Measurements from ENCODE around the gene M1AP.

- TF ChIP-seq POLR2A (IDR thresholded peaks at IDR 0.05), result no peak
- TF ChIP-seq, protein P1, sequence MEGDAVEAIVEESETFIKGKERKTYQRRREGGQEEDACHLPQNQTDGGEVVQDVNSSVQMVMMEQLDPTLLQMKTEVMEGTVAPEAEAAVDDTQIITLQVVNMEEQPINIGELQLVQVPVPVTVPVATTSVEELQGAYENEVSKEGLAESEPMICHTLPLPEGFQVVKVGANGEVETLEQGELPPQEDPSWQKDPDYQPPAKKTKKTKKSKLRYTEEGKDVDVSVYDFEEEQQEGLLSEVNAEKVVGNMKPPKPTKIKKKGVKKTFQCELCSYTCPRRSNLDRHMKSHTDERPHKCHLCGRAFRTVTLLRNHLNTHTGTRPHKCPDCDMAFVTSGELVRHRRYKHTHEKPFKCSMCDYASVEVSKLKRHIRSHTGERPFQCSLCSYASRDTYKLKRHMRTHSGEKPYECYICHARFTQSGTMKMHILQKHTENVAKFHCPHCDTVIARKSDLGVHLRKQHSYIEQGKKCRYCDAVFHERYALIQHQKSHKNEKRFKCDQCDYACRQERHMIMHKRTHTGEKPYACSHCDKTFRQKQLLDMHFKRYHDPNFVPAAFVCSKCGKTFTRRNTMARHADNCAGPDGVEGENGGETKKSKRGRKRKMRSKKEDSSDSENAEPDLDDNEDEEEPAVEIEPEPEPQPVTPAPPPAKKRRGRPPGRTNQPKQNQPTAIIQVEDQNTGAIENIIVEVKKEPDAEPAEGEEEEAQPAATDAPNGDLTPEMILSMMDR (IDR thresholded peaks at IDR 0.05), result no peak
These were observed 102.1 kb downstream of the M1AP start for GRCh38 chr2:74546004-74546403.
